GM19395 (cell line): ENCODE results near the gene UTP25.
"Not testable (repeated sequence)": the region's sequence is repeated elsewhere in the genome, so short reads cannot be mapped to it uniquely, and the experiment has no call there.

ENCODE experiments used
- ATAC-seq: cut with Tn5 transposase; IDR thresholded peaks from one replicate; pipeline ENCODE4 v1.9.1; 2021; ENCODE audit warnings: mild to moderate bottlenecking, moderate library complexity; ENCODE audit not compliant: unreplicated experiment

Gene UTP25

DNA sequence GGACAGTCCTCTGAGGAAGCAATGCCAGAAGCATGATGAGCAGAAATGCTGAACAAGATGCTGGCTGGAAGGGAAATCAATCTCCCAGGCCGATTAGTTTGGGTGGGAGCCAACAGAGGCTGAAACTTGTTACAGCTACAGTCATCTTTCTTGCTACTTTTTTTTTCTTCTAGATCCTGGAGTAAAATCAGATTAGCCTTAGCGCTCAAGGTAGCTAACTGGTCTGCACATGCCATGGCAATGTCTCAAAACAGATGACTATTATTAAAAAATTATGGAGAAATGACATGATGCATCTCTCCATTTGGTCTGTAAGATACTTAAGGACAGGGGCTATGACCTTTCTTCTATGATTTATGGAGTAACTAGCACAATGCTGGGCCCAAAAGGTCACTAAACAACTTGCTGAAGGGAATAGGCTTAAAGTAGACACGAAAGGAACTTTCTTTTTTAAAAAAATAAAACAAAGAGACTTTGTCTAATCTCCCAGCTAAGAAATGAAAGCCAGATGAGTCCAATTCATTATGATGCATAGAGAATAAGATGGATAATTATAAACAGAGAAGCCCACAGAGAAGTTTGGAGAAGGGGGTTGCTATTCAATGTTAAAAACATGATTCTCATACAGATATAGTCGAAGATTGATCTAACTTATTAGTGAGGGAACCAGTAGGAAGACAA lies 42.5 kb downstream of the UTP25 start:
- ATAC-seq: no peak

DNA sequence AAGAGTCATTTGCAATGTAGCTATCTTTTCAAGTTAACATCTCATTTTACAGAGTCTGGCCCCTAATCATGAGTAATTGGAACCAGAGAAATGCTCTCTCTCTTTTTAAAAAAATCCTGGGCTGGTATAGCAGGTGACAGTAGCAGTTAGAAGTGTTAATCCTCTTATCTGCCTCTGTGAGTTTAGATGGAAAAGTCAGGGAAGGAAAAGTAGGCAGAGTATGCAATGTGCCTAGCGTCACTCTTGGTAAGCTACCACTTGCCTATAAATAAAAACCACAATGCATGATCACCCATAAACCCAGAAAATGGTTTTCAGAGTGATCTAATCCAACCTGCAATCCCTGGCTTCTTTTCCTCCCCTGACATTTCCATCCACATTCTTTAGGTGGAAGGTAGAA lies 43.2 kb downstream of the UTP25 start:
- ATAC-seq: no peak

DNA sequence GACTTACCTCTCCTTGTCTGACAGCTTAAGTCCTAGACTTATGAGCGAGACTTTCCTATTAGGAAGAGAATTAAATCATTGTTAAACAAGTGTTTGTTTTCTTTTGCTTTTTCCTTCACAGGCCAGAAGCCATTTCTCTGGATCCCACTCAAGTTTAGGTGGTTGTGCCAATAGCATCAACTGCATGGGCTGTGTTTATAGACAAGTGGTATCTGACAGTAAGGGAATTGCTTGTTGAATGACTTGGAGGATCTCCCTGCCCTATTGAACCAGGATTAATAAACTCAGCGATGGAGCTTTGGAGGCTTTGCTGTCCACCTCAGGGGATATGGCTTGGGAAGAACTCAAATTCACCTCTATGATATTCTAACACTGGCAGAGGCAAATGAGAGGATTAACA lies 43.7 kb downstream of the UTP25 start:
- ATAC-seq: no peak

DNA sequence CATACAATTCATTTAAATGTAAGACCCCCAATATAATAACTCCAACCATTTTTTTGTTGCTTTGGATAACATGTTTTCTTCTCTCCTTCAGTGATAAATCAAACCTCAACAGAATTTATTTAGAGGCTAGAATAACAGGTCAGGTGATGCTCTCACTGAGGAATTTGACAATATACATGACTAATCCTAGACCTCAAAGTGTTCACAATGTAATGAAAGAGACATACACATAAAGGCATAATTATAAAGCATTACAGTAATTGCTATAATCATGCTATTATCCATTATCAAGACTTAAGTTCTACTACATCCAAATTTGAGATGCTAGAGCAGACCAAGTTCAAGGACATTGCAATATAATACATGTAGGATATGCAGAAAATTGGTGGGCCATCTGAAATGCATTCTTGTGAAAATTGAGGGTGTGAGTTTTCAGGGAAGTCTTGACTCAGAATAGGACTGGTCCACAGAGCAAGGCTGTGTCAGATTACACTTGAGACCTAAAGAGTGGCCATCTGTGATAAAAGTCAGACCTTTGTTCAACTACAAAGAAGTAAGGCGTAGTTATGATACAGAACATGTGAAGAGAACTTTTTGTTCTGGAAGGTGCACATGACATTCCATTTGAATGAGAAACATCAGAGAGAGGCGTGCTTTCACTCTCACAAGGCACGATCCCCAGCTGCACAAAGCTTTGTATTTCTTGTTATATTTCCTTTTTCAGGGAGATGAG lies 45.5 kb downstream of the UTP25 start:
- ATAC-seq: no peak

DNA sequence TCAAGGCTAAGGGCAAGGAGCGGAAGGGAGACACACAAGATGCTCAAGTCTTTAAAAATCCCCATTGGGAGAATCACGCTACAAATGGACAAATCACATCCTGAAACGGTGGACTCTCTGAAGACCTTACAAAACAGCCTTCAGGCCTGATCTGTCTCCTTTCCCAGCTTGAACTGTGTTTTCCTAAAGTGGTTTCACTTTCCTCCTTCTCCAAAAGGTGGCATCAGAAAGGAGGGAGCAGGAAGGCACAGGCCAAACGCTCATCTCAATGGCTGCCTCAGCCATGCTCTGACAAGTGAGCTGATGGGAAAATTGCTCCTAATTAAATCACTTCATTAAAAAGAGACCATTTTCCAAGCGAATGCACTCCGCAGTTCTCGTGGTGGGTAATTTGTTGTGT lies 47.7 kb downstream of the UTP25 start:
- ATAC-seq: no peak

DNA sequence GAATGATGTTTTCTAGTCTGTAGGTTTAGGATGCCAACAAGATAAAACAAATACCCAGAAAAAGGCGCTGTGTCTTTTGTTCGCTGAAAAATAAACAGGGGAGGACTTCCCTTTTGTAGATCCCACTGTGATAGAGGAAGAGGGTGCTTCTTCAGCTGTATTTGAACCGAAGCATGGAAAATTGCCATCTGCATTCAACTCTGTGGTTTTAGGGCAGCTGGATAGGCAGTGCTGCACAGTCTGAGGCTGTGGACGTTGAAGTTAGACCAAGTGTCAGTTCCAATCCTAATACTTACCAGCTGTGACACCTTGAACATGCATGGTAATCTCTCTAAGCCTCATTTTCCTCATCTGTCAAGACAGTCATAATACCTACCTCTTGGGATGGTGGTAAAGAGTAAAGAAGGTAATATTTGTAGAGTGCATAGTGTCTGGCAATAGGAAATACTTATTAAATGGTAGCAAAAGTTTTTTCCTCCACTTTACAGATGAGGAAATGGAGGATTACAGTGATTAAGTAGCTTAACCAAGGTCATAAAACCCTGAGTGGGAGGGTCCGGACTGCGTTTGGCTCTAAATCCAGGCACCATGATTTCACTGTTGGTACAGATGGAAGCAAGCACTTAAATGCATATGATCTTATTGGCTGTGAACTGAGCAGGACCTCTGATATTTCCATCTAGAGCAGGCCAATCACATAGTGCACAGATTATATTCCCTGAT lies 48.5 kb downstream of the UTP25 start:
- no peak for ATAC-seq

DNA sequence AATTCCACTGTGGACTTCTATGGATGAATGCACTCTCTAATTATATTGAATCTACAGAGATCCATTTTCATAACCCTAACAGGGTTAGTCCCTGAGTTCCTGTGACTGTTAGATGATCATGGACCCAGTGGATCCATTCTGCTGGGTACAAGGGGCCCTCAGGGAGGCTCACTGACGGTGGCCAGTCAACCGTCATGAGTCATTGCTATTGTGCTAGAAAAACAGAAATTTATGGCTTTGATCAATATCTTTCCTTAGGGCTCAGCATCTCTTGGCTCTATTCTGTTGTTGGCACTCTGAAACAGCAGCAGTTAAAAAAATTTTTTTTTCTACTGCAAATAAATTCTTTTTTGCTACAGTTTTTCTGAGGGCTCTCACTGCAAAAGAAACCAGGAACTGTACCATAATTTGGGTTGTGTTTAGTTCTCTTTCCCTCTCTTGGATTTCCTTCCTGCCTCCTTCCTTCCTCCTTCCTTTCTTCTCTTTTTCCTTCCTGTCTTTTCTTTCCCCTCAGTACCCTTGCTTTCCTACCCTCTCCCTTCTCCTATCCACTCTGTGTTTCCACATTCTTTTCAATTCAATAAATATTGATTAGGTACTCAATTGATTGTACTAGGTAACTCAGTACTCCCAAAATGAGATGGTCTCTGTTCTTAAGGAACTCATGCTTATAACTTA lies 49.5 kb downstream of the UTP25 start:
- no peak for ATAC-seq

DNA sequence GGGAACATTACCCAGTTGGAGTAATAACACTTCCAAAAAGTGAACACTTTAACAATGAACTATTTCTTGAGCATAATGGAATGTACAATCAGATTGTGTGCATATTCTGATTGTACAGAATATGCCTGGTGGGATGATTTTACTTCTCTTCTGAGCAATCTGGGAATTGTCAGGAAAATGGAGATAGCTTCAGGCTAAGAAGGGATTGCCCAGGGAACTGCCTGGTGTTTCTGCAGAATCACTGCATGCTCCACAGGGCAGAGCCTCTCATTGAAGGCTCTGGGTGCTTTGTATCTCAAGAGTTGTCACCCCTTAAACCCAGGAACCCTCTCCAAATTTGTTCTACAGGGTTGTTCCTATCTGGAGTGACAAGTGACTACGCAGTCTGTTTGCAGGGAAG lies 51.2 kb downstream of the UTP25 start:
- no peak for ATAC-seq

DNA sequence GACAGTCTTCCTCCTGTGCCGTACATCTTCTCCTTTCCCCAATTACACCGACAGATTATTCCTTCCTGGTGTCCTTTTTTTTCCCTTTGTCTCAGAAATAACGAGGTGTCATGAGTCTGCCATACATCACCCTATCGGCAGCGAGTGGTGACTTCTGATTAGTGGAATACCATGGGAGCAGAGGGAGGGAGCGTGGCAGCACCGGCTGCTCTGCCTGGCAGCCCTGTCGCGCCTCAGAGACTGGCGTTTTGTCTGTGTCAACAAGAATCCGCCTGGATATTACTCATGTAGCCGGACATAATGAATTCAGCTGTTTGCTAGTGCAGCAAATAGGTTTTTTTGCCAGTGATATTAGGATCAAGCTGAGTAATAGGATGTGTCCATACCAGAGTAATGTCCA lies 51.8 kb downstream of the UTP25 start:
- no peak for ATAC-seq

DNA sequence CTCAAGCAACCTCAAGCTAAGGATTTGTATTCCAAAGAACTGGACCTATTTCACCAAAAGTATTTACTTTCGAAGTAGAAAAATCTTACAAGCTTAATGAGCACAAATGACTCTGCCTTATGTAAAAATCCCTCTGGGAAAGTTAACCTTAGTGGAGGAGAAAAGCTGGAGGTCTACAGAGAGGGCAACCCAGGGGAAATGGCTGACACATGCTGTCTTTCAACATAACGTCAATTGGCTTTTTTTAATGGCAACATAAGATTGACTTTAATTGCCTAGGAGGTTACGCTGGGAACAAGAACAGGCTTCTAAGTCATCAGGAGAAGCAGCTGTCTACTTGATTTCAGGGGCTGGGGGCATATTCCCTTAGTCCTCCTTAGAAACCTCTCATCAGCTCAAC lies 52.3 kb downstream of the UTP25 start:
- ATAC-seq: no peak

DNA sequence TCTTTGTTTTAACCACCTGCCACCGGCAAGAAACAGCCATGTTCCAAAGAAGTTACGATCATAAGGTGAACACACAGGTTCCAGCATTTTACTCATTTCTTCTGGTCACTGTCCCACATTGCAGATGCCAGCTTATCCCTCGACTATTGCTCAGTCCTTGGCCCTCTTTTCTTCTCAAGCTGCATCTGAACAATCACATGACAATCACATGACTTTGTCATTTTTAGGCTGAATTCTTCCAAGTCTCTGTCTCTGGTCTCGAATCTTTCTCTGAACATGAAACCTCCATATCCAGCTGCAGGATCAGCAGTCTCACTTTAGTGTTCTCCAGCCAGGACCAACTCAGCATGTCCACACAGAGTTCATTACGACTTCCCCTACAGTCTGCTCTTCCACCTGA lies 53.8 kb downstream of the UTP25 start:
- ATAC-seq: no peak

DNA sequence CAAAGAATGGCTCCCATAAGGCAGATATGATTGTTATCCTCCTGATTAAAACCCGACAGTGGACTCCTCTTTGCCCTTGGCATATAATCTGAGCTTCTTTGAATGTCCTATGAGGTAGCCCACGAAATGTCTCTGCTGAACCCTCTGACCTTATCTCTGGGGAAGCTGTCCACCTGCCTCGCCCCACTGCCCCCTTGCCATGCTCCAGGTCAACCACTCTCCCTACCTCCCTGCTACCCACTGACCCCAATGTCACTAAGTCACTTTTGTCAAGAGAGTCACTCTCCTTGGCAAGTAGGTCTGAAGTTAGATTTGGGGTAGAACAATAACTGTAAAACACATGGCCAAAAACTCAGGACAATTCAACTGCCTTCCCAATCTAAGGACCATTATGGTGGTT lies 54.5 kb downstream of the UTP25 start:
- no peak for ATAC-seq

DNA sequence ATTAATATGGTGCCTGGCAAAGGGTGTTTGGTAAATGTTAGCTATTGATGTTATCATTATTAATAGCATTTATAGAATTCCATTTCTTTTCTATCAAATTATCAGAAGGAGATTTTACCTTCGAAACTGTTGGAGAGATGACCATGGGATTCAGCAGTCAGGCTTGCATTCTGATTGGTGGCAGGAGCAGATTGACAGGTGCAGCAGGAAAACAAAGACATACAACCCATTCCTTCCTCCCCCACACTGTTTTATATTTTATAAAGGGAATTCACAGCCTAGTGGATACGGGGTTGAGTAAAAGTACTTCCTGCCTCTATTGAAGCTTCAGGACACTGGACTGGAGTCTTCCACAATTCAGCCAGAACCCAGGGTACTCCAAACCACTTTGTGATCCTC lies 55.2 kb downstream of the UTP25 start:
- no peak for ATAC-seq

DNA sequence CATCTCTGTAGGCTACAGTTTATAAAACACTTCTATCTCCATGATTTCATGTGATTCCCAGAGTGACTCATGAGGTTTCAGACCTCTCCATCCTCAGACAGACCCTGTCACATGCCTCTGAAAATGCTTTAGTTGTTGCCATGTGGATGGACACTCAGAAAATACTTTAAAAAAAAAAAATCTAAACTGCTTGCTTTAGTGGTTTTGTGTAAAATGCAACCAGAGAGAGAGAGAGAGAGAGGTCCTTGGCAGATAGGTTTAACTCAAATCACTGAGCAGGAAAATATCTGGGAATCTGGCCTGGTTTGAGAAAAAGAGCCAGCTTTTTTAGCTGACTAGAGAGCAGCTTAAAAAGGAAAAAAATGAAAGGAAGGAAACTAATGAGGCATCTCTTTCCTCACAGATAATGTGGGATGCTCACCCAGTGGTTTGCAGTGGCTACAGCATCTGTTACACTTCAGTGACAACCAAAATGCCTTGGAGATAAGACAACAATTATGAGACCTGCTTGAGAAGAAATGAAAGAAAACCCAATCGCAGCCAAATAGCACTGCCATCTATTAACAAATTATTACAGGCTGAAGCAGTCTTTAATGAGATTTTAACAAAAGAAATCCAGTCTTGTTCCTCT lies 55.7 kb downstream of the UTP25 start:
- no peak for ATAC-seq

DNA sequence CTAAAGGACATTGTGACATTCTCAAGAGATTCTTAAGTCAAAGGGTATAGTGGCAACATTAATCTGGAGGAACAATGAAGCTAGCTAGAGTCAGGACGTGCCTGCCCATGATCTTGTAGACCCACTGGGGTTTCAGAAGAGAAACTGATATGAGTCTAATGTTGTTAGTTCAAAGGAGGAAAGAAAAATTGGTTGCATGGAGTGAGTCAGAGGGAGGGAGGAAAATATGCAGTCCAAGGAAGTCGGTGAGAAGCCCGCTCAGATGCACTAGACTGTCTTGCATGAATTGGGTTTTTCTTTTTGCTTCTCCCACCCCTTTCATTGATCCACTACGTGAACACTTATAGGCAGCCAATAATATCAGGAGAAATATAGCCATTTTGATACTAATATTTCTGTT lies 56.5 kb downstream of the UTP25 start:
- no peak for ATAC-seq

DNA sequence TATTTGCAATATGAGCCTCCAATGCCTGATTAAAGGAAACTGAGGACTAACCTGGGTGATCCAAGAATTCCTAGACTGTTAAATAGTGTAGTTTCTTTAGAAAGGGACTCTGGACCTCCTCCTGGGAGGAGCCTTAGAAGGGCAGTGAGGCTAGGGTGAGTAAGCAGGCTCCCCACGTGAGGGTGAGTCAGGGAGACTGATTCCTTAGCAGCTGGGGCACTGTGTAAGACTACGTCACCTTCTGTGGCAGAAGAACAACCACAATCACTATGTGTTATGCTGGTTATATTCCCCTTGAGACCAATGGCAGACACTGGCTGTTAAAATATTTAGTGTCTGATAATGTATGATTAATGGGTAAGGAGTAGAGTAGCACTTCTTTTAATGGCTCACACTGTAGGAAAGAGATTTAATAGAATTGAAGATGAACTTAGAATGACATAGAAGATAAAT lies 56.9 kb downstream of the UTP25 start:
- peak; percentile 79 for ATAC-seq

DNA sequence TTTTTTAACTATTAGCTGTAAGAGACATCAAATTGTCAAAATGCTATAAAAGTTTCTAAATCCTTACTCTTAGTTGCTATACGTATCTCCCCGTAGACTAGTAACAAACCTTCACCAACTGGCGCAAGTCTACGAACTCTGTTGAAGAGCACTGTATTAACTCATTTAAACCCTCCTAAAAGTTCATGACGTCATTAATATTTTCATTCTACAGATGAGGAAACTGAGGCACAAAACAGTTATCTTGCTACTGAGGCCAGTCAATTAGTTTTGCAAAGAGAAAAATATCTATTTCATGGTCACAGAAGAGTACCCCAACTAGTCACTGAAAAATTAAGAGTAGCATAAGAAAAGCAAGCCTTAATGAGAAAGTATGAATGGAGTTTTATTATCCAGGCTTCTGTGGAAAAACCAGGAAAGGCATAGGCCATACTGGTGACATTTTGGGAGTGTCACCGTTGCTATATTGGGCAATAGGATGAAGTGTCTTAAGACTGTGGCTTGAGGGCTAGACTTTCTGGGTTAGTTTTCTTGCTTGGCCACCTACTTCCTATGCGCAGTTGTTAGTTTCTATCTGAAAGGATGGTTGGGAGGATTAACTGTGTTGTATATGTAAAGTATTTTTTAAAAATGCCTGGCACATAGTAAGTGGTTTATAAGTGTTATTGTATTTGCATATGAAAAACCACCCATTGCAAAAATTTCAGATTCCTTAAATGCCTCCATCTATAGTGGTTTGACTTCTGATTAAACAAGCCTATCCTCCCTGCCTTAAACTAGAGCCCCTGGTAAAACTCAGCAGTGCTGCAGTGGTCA lies 57.8 kb downstream of the UTP25 start:
- ATAC-seq: no peak

DNA sequence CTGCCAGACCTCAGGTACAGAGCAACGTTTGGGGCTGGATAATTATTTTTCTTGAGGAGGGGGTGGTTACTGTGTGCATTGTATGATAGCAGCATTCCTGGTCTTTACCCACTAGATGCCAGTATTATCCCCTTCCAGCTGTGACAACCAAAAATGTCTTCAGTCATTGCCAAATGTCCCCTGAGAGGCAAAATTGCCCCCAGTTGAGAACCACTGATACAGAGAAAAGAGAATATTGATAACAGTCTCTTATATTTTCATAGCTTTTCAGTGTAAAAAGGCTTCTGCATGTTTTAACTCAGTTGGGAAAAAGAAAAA lies 58.4 kb downstream of the UTP25 start:
- ATAC-seq: no peak

DNA sequence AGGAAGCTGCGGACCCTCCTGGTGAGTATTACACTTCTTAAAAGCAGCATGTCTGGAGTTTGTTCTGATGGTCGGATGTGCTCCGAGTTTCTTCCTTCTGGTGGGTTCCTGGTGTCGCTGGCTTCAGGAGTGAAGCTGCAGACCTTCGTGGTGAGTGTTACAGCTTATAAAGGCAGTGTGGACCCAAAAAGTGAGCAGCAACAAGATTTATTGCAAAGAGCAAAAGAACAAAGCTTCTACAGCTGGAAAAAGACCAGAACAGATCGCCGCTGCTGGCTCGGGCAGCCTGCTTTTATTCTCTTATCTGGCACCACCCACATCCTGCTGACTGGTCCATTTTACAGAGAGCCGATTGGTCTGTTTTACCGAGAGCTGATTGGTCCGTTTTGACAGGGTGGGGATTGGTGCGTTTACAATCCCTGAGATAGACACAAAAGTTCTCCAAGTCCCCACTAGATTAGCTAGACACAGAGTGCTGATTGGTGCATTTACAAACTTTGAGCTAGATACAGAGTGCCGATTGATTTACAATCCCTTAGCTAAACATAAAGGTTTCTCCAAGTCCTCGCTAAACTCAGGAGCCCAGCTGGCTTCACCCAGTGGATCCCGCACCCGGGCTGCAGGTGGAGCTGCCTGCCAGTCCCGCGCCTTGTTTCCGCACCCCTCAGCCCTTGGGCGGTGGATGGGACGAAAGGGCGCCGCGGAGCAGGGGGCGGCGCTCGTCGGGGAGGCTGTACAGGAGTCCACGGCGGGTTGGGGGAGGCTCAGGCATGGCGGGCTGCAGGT lies 60.7 kb downstream of the UTP25 start:
- ATAC-seq: not testable (repeated sequence)

DNA sequence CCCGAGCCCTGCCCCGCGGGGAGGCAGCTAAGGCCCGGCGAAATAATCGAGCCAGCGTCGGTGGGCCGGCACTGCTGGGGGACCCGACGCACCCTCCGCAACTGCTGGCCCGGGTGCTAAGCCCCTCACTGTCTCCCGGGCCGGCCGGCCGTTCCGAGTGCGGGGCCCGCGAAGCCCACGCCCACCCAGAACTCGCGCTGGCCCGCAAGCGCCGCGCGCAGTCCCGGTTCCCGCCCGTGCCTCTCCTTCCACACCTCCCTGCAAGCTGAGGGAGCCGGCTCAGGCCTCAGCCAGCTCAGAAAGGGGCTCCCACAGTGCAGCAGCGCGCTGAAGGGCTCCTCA lies 61.3 kb downstream of the UTP25 start:
- no peak for ATAC-seq
